HepG2 (cell line): ENCODE data around the gene CXXC5. TPM values are rescaled to one million over a fixed set of nuclear protein-coding genes. Genes with fewer than 3 reads are reported as not detected.
A peak's percentile ranks its signal among the peaks of the same experiment; 100 is the strongest.

Experiments
- CCDC6 ChIP-seq: sonication (generic); formaldehyde crosslinking; IDR thresholded peaks from 2 replicates; pipeline ENCODE4 v1.8.1; 2022; ENCODE audit warnings: mild to moderate bottlenecking, missing genetic modification reagents, moderate library complexity
- DPF2 ChIP-seq: sonication (generic); formaldehyde crosslinking; IDR thresholded peaks from 2 replicates; pipeline ENCODE4 v1.4.0; 2020; ENCODE audit warnings: mild to moderate bottlenecking, low read depth, missing genetic modification reagents, borderline replicate concordance
- ETV5 ChIP-seq: IDR thresholded peaks from 2 replicates; pipeline ENCODE4 v1.6.1; 2018; ENCODE audit warnings: missing biosample characterization, missing genetic modification reagents, inconsistent platforms, borderline replicate concordance
- FOXK1 ChIP-seq: sonication (generic); formaldehyde crosslinking; IDR thresholded peaks from 2 replicates; pipeline ENCODE4 v1.4.0; 2020; ENCODE audit warnings: low read depth, missing genetic modification reagents, borderline replicate concordance
- IKZF5 ChIP-seq: IDR thresholded peaks from 2 replicates; pipeline ENCODE4 v1.6.1; 2018; ENCODE audit warnings: missing genetic modification reagents, mild to moderate bottlenecking, missing compliant biosample characterization
- MYC ChIP-seq: sonication (generic); formaldehyde crosslinking; IDR thresholded peaks from 2 replicates; pipeline ENCODE4 v1.9.0; 2021; ENCODE audit warnings: missing genetic modification reagents, borderline replicate concordance
- NRL ChIP-seq: sonication (generic); formaldehyde crosslinking; IDR thresholded peaks from 2 replicates; pipeline ENCODE4 v1.5.0; 2020; ENCODE audit warnings: missing genetic modification reagents, mild to moderate bottlenecking, moderate library complexity, borderline replicate concordance
- PATZ1 ChIP-seq: sonication (generic); formaldehyde crosslinking; IDR thresholded peaks from 2 replicates; pipeline ENCODE4 v1.4.0; 2020; ENCODE audit warnings: missing genetic modification reagents
- PITX1 ChIP-seq: sonication (generic); formaldehyde crosslinking; IDR thresholded peaks from 2 replicates; pipeline ENCODE4 v1.5.1; 2020; ENCODE audit warnings: mild to moderate bottlenecking, missing genetic modification reagents
- POGZ ChIP-seq: sonication (generic); formaldehyde crosslinking; IDR thresholded peaks from 2 replicates; pipeline ENCODE4 v1.4.0; 2020; ENCODE audit warnings: mild to moderate bottlenecking, missing genetic modification reagents
- RFXAP ChIP-seq: sonication (generic); formaldehyde crosslinking; IDR thresholded peaks from 2 replicates; pipeline ENCODE4 v1.4.0; 2020; ENCODE audit warnings: missing genetic modification reagents, borderline replicate concordance
- SP5 ChIP-seq: IDR thresholded peaks from 2 replicates; pipeline ENCODE4 v1.6.1; 2016; ENCODE audit warnings: low read depth, borderline replicate concordance
- SRSF9 ChIP-seq: fragments of 200-400 bp; formaldehyde crosslinking; IDR thresholded peaks from 2 replicates; pipeline ENCODE4 v1.6.1; 2018; ENCODE audit warnings: borderline replicate concordance, mild to moderate bottlenecking, low read depth, low read length; ENCODE audit not compliant: insufficient read depth, poor library complexity, severe bottlenecking
- TARDBP ChIP-seq: sonication (generic); formaldehyde crosslinking; IDR thresholded peaks from 2 replicates; pipeline ENCODE4 v1.8.0; 2022; ENCODE audit warnings: mild to moderate bottlenecking, missing genetic modification reagents
- ZBTB20 ChIP-seq: sonication (generic); formaldehyde crosslinking; IDR thresholded peaks from 2 replicates; pipeline ENCODE4 v1.8.1; 2023; ENCODE audit warnings: missing genetic modification reagents, low read depth, mild to moderate bottlenecking, borderline replicate concordance
- ZBTB21 ChIP-seq: sonication (generic); formaldehyde crosslinking; IDR thresholded peaks from 2 replicates; pipeline ENCODE4 v1.4.0; 2020; ENCODE audit warnings: missing genetic modification reagents
- ZBTB7B ChIP-seq: sonication (generic); formaldehyde crosslinking; IDR thresholded peaks from 2 replicates; pipeline ENCODE4 v1.4.0; 2020; ENCODE audit warnings: missing genetic modification reagents
- ZFP1 ChIP-seq: IDR thresholded peaks from 2 replicates; pipeline ENCODE4 v1.6.1; 2016
- ZNF326 ChIP-seq: sonication (generic); formaldehyde crosslinking; IDR thresholded peaks from 2 replicates; pipeline ENCODE4 v1.4.0; 2020; ENCODE audit warnings: missing genetic modification reagents, borderline replicate concordance
- ZNF629 ChIP-seq: sonication (generic); formaldehyde crosslinking; conservative IDR thresholded peaks from 2 replicates; pipeline ENCODE4 v1.5.0; 2020; ENCODE audit warnings: missing genetic modification reagents
- polyA plus RNA-seq, 8 experiments: library from polyadenylated mRNA; depleted of rRNA in 3 of 8; stranded (reverse) in 7 of 8; unstranded in 1 of 8; fragments of >200 nt; fragmentation: Illumina TruSeq in 4 of 8; extraction: Trizol in 4 of 8; gene quantifications; 2 replicates each; pipeline versions ENCODE4 v1.2.1 to v1.2.3, GENCODE V29; 2011 to 2016; ENCODE audit warnings: low read depth in 4 of 8, missing spikeins in 1 of 8, mixed read lengths in 1 of 8; ENCODE audit not compliant: insufficient read depth in 1 of 8
- total RNA-seq, 5 experiments: library from RNA; depleted of rRNA; stranded (reverse); fragments of >200 nt; fragmentation: Illumina TruSeq; extraction: Trizol; gene quantifications; 2 replicates each; pipeline ENCODE4 v1.2.3, GENCODE V29; 2016; ENCODE audit warnings: low read depth in 1 of 5
- TF ChIP-seq, protein P1 (sequence below): sonication (generic); formaldehyde crosslinking; IDR thresholded peaks from 2 replicates; pipeline ENCODE4 v1.4.0; 2020; ENCODE audit warnings: missing genetic modification reagents

Gene CXXC5
- total and polyA plus RNA-seq, 2 of the 13 experiments (the other 11 are each of a cell fraction or from before 2014, with no cell fraction given) = 32.3 to 33.0 TPM

DNA sequence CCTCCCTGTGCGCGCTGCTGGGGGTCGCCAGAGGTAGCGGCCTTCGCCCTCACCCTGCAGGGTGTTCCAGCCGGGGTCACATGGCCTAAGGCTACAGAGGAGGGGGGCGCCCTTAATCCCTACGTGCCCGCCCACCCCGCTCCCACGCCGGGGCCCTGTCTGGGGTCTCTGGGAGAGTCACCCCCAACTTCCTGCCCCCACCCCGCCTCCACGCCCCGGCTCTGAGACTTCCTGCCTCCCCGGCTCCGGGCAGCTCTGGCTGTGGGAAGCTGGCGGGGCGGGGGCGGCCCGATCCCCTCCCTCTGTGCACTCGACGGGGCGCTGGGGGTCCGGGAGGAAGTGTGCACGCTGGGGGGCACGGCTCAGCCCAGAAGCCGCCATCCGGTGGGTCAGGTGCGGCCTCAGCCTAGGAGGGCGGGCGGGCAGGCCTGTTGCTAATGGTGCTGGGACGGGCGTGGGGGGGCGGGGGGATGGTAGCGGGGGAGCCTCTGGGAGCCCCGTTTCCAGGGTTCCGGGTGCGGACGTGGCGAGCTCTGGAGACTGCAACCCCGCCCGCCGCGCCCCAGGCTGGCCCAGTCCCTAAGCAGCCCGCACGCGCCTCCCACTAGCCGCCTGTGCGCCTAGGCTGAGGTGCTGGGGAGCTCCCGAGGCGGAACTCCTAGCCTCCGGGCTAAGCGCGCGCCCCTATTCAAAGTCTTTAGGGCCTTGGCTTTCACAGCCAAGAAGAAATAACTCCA lies 61.6 kb downstream of the CXXC5 start (continued):
- TF ChIP-seq IKZF5 (CRISPR knock-in tag) (peak; percentile 8; the same call in 1 of the 2 replicates), CCDC6 (CRISPR knock-in tag) (0 out of 2 replicates have a peak, but pooled peaks have one; percentile 5), FOXK1 (CRISPR knock-in tag) (0 out of 2 replicates have a peak, but pooled peaks have one; percentile 7), ZBTB21 (no peak), DPF2 (CRISPR knock-in tag) (0 out of 2 replicates have a peak, but pooled peaks have one; percentile 64), PATZ1 (peak; percentile 7; the same call in 1 of the 2 replicates), POGZ (CRISPR knock-in tag) (no peak), ZBTB7B (0 out of 2 replicates have a peak, but pooled peaks have one; percentile 3), ZBTB20 (CRISPR knock-in tag) (0 out of 2 replicates have a peak, but pooled peaks have one; percentile 13), RFXAP (0 out of 2 replicates have a peak, but pooled peaks have one; percentile 3), ZNF326 (no peak), ZFP1 (0 out of 2 replicates have a peak, but pooled peaks have one; percentile 0), ZNF629 (no peak), SP5 (CRISPR knock-in tag) (0 out of 2 replicates have a peak, but pooled peaks have one; percentile 37), NRL (CRISPR knock-in tag) (0 out of 2 replicates have a peak, but pooled peaks have one; percentile 5), ETV5 (CRISPR knock-in tag) (peak; percentile 61), SRSF9 (no peak), MYC (CRISPR knock-in tag) (no peak), TARDBP (CRISPR knock-in tag) (no peak), PITX1 (CRISPR knock-in tag) (peak; percentile 87)
- TF ChIP-seq, protein P1, sequence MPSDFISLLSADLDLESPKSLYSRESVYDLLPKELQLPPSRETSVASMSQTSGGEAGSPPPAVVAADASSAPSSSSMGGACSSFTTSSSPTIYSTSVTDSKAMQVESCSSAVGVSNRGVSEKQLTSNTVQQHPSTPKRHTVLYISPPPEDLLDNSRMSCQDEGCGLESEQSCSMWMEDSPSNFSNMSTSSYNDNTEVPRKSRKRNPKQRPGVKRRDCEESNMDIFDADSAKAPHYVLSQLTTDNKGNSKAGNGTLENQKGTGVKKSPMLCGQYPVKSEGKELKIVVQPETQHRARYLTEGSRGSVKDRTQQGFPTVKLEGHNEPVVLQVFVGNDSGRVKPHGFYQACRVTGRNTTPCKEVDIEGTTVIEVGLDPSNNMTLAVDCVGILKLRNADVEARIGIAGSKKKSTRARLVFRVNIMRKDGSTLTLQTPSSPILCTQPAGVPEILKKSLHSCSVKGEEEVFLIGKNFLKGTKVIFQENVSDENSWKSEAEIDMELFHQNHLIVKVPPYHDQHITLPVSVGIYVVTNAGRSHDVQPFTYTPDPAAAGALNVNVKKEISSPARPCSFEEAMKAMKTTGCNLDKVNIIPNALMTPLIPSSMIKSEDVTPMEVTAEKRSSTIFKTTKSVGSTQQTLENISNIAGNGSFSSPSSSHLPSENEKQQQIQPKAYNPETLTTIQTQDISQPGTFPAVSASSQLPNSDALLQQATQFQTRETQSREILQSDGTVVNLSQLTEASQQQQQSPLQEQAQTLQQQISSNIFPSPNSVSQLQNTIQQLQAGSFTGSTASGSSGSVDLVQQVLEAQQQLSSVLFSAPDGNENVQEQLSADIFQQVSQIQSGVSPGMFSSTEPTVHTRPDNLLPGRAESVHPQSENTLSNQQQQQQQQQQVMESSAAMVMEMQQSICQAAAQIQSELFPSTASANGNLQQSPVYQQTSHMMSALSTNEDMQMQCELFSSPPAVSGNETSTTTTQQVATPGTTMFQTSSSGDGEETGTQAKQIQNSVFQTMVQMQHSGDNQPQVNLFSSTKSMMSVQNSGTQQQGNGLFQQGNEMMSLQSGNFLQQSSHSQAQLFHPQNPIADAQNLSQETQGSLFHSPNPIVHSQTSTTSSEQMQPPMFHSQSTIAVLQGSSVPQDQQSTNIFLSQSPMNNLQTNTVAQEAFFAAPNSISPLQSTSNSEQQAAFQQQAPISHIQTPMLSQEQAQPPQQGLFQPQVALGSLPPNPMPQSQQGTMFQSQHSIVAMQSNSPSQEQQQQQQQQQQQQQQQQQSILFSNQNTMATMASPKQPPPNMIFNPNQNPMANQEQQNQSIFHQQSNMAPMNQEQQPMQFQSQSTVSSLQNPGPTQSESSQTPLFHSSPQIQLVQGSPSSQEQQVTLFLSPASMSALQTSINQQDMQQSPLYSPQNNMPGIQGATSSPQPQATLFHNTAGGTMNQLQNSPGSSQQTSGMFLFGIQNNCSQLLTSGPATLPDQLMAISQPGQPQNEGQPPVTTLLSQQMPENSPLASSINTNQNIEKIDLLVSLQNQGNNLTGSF (CRISPR knock-in tag) = 0 out of 2 replicates have a peak, but pooled peaks have one; percentile 7
